HG03139 (cell line): ENCODE measurements around the gene ARL6IP1.
"Not testable (repeated sequence)": the region's sequence is repeated elsewhere in the genome, so short reads cannot be mapped to it uniquely, and the experiment has no call there.

Experiments
- ATAC-seq: cut with Tn5 transposase; IDR thresholded peaks from one replicate; pipeline ENCODE4 v1.9.1; 2021; ENCODE audit not compliant: unreplicated experiment

The ARL6IP1 gene

GRCh38 chr16:18762713-18763112 lies 38.6 kb downstream of the ARL6IP1 start:
- ATAC-seq: peak; percentile 46

GRCh38 chr16:18759598-18760520 lies 41.5 kb downstream of the ARL6IP1 start:
- not testable (repeated sequence) for ATAC-seq

GRCh38 chr16:18757960-18758660 lies 43.2 kb downstream of the ARL6IP1 start:
- ATAC-seq: not testable (repeated sequence)

GRCh38 chr16:18756639-18757038 lies 44.7 kb downstream of the ARL6IP1 start:
- ATAC-seq: not testable (repeated sequence)

GRCh38 chr16:18742870-18743269 lies 58.5 kb downstream of the ARL6IP1 start:
- not testable (repeated sequence) for ATAC-seq
